Stimulated activated CD8-positive, alpha-beta memory T cell treated with anti-CD3 and anti-CD28 coated beads, Interleukin-4, amount 100 ng/mL, for 24 hours (primary cell): Measurements from ENCODE around the gene STX2.
A peak's percentile ranks its signal among the peaks of the same experiment; 100 is the strongest.
"Not testable (repeated sequence)": the region's sequence is repeated elsewhere in the genome, so short reads cannot be mapped to it uniquely, and the experiment has no call there.

Experiments
- DNase-seq: peaks from one replicate; pipeline ENCODE4 v3.0.0-alpha.2; 2020; ENCODE audit warnings: low read depth

The STX2 gene

DNA sequence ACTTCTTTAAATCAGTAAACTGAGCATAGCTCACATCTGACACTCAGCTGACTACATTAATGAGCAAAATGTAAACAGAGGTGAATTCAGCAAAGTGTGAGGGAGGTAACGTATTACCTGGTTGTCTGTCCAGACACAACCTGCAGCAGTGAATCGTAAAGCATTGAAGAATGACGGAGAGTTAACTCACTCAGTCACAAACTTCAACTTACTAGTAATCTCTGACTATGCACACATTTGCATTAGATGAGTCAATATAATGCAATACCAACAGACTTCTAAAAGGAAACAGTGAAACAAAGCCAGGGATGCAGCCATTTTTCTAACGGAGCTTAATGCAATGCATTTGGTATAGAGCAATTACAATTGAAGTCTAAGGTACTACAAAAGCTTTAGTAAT lies 40.0 kb downstream of the STX2 start:
- DNase-seq: no peak

DNA sequence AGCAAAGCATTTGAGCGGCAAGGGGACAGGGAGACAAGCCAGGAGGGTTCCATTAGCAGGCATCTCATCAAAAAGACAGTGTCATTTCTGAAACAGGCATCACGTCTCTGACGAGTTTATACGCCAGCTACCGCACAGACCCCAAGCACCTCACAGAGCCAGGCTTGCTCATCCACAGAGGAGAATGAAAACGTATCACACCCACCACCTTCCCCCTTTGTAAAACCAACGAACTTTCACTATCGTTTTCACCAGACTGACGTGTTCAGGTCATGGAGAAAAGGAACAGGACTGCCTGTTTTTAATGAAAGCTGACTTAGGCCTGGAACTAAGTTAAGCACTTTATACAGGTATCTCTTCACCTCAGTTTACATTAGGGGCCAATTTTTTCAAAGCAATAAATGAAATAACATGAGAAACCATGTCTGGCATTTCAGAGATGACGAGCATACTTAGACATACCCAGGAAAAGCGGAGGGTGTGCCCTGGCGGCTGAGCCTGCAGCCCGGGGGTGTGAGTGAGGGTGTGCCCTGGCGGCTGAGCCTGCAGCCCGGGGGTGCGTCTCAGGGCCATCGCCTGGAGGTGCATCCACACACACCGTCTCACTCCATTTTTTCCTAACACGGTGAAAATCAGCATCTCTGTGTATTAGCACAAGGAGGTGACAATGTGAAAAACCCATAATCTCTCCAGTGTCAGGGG lies 41.9 kb downstream of the STX2 start:
- peak; percentile 17 for DNase-seq

DNA sequence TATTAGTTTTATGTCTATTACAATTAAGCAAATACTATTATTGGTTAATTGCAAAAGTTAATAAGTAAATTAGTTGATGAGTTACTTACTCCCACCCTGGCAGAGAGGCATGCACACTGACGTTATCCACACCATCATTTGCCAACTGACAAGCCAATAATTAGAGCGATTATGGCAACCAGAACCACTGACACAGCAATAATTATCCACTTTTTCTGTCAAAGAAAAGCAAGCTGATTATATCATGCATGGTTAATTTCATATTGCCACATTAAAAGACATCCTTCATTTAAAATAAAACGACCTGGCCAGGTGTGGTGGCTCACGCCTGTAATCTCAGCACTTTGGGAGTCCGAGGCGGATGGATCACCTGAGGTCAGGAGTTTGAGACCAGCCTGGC lies 43.1 kb downstream of the STX2 start:
- no peak for DNase-seq

DNA sequence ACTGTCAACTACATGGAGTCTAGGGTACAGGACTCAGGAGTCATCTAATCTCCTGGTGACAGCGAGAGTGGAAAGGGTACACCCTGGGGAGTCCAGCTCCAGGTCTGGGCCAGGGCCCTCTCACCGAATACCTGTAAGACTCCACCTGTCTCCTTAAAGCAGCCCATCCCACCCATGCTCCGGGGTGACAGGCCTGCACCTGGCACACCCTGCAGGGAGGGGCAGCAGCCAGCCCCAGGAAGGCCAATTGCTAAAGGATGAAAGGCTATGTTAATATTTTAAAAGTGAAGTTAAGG lies 45.5 kb downstream of the STX2 start:
- DNase-seq: no peak

DNA sequence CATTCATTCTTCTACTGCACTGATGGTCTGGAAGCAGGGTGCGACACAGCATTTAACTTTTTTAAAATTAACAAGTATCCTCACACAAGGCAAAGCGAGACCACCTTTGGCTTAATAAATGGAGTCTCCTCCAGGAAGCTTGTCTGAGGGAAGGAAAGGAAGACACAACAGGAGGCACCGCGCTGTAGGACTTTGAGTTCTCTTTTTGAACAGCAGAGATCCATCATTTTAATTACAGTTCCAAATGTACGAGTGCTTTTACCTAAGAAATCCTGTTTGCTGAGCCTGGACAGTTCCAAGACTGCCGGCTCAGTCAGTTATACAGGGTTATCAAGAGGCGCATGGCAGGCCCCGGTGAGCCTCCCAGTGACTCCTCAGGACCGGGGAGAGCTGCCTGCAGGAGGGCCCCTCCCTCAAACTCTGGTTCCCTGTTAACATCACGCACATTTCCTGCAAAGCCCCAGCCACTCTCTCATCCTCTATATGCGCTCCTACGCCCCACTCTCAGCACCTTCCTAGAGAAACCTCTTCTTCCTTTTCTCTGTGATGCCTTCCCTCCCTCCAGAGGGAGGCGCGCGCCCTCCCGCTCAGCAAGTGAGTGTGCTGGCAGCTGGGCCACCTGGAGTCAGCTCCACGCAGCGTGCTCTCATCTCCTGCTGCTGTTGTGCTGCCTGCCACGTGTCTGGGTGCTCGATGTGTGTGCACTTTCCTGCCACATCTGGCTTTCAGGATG lies 46.1 kb downstream of the STX2 start:
- no peak for DNase-seq

DNA sequence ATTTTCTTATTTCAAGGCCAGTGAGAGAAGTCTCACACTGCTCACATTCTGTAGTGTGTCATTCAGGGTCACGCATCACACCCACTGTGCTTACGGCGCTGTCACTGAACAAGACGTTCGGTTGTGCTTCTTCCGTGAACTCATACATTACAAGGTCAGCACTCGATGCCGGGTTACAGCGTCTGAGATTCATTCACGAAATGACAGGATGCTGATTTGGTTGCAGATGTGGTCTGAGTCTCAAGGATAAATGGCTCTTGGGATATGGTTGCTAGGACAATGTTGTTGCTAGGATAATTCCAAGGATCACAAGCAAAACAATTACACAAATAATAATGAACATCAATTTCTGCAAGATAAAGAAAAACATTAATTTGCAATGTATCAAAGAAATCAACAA lies 47.4 kb downstream of the STX2 start:
- DNase-seq: no peak

DNA sequence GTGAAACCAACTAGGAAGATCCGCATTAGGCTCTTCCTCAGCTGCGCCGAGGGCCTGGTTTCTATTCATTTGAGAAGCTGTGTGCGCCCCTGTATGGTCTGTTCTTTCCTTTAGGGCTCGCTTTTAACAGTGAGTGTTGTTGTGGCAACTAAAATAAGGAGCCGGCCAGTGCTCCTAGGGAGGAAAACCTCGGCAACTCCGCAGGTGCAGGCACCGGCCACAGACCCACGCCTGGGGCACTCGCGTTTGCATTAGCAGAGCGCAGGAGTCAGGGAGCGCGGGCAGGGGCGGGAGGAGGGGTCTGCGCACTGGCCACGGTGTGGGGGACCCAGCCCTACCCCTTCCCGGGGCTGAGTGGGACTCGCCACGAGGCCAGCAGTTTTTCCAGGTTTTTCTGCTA lies 50.5 kb downstream of the STX2 start:
- DNase-seq: no peak

DNA sequence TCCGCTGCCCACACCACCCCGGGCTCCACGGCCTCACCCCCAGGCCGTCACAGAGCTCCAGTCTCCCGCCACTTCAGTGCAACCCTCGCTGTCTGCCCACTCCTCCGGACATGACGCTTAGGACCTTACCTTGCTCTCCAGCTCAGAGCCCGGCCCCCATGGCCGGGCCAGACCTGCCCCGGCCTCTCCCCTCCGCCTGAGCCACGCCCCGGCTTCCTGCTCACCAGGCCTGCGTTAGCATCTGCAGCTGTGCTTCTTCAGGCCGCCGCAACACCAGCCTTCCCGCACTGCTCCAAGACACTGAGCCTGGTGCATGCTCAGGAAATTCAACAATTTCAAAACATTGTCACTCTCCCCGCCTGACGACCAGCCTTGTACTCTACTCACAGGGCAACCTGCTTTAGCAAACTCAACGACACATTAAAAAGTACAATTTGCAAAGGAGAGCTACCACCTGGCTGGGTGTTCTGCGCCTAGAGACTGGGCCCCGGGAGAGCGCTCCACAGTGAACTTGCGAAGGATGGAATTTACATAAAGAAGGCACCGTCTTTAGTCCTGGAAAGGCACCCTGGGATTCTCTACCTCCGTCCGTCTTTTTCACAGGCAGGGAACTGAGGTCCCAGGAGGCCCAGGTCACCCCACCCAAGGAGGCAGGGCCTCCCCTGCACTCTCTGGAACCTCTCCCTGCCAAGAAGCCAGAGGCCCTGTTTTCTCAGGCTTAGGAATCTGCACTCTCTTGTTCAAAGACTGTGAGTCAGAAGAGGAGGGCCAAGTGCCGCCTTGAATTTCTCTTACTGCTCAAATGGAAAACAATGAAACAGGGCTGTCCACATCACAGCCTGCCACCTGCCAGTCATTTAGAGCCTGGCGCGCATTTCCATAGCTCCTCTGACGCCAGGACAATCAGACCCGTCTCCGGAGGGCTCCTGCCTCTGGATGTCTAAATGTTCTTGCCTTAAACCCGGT lies 51.3 kb downstream of the STX2 start:
- DNase-seq: no peak

DNA sequence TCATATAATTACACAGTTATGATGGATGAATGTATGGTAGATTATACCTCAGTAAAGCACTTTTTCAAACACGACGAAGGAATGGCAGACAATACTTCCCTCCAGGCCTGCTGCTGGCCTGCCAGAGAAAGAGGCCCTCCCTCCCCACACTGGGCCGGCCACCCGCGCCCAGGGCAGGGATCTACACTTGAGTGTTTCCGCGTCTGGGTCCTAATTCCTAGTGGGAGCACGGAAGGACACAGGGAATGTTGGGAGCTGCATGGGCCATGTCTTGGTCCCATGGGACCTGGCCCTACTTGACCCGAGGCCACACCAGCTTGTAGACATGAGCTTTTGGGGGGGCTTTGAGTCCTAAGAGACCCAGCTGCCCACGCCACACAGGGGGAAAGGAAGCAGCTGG lies 52.0 kb downstream of the STX2 start:
- no peak for DNase-seq

DNA sequence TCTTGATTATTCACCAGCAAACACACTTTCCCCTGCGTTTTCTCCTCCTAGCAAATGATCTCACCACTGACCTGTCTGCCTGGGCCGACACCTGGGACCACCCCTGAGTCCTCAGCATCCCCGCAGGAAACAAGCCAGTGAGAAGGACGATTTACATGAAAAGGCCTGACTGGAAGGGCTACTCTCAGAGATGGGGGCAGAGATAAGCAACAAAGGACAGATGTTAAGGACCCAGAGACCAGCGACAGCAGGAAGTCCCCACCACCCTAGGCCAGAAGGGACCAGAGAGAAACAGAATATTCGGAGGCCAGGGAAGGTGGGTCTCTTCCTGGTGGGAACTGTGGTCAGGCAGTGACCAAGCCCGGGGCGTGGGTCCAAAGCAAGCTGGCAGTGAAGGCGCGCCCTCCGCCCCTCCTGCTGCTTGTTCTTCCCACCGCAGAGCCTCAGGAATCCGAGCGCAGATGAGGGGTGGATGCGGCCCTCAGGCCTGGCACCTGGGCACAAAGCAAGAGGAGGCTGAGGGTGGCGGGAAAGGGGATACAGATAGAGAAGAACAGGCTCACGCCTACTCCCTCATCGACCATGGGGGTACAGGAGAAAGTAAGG lies 55.8 kb downstream of the STX2 start:
- no peak for DNase-seq

DNA sequence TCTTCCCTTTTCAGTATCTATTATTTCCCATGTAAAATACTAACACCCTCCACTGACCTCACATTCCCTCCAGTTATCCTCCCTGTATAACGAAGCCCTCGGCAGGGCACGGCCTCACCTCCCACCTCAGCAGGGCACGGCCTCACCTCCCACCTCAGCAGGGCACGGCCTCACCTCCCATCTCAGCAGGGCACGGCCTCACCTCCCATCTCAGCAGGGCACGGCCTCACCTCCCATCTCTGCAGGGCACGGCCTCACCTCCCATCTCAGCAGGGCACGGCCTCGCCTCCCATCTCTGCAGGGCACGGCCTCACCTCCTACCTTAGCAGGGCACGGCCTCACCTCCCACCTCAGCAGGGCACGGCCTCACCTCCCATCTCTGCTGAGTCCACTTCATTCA lies 56.8 kb downstream of the STX2 start:
- DNase-seq: not testable (repeated sequence)

DNA sequence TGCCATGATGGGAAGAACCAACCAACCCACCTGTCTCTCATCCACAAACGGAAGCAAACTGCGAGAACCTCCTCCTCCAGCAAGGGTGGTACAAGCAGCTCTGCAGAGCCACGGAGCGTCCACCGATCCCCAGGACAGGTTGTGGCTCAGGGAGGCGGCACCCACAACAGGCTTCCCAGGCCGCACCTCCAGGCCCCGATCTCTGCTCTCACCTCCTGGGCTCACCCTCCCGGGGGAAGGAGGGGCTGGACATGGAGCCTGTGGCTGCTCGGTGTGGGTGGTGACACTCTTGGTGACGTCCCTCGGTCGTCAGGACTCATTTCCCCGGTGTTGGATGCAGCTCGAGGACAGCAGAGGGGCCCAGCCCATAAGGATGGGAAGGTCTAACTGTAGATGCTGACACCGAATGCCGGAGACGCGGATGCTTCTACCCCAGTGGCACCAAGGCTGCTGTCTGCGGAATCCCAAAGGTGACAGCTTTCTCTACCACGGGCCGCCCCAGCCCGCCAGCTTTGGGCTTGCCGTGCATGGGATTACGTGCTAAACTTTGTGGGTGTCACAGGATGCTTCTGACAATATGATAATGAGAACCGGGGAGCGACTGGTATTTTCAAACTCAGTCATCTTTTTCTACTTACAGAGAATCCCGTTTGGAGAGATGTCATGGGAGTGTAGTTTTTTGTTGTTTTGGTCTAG lies 58.0 kb downstream of the STX2 start:
- DNase-seq: no peak

DNA sequence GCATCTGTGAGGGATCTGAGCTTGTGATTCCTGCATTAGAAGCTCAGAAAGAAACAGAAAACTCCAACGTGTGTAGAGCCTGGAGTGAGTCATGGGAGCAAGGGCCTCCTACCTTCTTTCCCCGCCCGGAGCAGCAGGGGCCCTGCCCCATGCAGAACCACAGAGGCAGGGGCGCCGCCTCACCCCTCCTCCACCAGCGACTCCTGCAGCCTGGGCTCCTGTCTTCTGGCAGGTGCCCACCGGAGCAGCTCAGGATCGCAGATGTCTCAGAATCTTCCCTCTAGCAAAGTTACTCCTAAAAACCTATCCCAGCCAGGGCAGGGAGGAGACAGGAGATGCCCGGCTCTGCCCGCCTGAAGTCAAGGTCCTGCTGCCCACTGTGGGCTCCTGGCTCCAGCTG lies 58.7 kb downstream of the STX2 start:
- no peak for DNase-seq

DNA sequence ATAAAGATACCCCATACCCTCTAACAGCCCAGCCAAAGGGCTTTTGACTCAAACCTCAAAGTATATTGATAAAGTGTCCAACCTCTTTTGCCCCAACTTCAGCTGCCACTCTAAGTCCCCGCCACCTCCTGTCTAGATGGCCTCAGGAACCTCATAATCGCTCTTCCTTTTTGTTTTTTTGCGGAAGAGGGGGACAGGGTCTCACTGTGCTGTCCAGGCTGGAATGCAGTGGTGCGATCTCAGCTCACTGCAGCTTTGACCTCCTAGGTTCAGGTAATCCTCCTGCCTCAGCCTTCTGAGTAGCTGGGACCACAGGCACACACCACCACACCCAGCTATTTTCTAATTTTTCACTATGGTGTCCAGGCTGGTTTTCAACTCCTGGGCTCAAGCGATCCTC lies 60.3 kb downstream of the STX2 start:
- DNase-seq: no peak

DNA sequence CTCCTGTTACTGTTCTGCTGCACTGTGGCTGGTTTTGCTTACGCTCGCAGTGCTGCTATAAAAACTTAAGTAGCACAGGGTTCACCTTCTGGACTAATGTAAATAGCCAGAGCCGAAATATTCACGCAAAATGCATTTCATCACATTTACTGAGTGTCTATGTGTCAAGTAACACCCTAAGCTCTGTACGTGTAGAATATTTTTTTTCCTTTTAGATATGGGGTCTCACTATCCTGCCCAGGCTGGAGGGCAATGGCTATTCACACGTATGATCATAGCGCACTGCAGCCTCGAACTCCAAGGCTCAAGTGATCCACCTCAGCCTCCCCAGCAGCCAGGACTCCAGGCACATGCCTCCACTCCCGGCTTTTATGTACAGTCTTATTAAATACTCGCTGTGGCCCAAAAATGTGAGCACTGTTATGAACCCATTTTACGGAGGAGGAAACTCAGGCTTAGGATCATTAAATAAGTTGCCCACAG lies 62.2 kb downstream of the STX2 start:
- DNase-seq: no peak

DNA sequence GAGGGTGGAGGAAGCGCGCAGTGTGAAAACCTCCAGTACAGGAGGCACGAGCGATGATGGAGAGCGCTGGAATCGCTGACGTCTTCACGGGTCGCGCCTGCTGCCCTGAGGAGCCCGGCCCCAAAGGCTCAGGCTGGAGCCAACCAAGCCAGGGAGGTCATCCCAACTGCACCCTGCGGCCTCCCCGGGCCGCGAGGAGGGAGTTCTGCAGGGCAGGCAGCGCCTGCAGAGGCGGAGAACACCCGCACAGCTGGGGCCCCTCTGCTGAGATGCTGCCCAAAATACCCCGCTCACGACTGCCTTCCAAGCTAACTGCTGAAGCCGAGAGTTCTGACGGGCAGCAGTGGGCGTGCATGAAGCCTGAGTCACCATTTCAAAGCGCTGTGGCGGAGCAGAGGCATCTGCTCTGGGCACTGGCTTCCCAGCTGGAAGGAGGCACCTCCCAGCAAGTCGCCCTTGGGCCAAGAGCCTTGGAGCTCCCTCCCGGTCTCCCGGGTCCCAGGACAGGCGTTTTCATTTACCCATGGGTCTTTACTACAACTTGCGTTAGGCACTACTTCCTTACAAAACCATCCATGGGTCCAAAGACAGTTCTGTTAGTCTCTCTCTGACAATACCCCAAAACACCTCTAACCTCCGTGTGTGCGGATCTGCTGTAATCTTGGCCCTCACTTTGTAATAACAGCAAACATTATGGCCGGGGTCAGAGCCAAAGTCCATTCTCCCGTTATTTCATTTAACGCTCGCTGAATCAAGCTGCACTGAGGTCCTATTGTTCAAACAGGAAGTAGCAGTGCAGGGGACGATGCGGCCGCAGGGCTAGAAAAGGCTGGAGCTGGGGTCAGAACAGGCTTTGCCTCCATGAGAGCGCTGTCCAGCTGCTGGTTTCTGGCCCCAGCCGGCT lies 62.8 kb downstream of the STX2 start:
- DNase-seq: peak; percentile 60

DNA sequence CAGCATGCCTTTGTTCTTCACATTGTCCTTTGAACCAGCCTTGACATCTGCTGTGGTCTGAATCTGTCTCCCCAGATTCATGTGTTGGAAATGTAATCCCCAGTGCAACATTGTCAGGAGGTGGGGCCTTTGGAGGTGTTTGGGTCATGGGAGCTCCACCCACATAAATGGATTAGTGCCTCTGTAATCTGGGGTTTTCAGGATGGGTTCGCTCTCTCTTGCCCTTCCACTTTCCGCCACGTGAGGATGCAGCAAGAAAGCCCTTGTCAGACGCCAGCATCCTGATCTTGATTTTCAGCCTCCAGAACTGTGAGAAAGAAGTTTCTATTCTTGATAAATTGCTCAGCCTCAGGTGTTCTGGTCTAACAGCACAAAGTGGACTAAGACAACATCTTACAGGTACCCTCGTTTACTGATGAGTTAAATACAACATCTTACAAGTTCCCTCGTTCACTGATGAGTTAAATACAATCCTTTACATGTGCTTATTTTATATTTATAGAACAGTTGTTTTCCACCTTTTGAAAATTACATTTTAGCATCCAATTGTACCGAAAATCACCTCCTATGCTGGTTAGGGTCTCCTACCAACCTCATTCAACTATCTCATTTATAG lies 68.5 kb downstream of the STX2 start:
- no peak for DNase-seq

DNA sequence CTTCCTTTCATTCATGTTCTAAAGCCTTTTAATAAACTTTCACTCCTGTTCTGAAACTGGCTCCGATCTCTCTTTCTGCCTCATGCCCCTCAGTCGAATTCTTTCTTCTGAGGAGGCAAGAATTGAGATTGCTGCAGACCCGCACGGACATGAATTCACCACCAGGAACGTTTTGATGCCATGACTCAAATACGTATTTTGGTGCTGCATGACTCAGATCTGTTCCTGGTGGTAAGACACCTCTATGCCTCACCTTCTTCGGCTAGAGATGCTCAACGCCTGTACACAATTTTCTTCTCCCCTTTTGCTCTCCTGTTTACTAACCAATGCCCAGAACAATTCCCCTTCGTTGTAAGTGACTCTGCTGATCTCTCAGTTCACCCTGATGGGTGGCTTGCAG lies 70.9 kb downstream of the STX2 start:
- DNase-seq: no peak

DNA sequence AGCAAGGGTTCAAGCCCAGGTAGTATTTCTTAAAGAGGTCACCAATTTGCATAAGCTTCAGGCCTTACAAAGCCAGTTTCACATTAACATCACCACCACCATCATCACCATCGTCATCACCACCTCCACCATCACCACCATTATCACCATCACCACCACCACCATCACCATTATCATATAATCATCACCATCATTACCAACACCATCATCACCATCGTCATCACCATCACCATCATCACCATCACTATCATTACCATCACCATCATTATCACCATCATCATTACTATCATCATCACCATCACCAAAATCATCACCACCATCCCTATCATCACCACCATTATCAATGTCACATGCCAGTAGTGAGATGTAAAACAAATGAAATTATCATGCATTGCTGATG lies 72.6 kb downstream of the STX2 start:
- no peak for DNase-seq

DNA sequence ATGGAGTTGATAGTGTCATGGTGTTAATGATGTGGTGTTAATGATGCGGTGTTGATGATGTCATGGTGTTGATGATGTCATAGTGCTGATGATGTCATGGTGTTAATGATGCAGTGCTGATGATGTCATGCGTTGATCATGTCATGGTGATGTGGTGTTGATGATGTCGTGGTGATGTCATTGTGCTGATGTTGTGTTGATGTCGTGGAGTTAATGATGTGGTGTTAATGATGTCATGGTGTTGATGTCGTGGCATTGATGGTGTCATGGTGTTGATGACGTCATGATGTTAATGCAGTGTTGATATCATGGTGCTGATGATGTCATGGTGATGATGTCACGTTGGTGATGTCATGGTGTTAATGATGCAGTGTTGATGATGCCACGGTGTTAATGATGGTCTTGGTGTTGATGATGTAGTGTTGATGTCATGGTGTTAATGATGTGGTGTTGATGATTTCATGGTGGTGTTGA lies 73.8 kb downstream of the STX2 start:
- DNase-seq: no peak
